K562 (cell line): ENCODE results near the gene CSRNP2. TPM values are rescaled to one million over a fixed set of nuclear protein-coding genes. Genes with fewer than 3 reads are reported as not detected.

Experiments used
- ATAC-seq: fragments of 200-7000 bp; cut with Tn5 transposase; 3 replicates; pipeline ENCODE4 v1.9.1; 2020; ENCODE audit warnings: moderate library complexity
- BruUV-seq: library from RNA; stranded (reverse); fragments of 400-500 nt; replicated peaks from 2 replicates; lab custom pipeline; 2021; lab: Mats Ljungman, UMichigan
- CTCF ChIA-PET: fragments of 300-600 bp; formaldehyde crosslinking; extraction: SDS; loops from one replicate; lab custom pipeline; 2021; ENCODE audit warnings: low intra/inter-chr PET ratio; lab: Yijun Ruan, JAX
- POLR2A ChIA-PET: fragments of 300-600, 350-650 bp; sonication (Branson Sonifier 250); formaldehyde crosslinking; extraction: SDS; loops from one replicate; lab custom pipeline; 2021; ENCODE audit warnings: antibody characterized with exemption, inconsistent platforms; lab: Yijun Ruan, JAX
- DNase-seq, 4 experiments: peaks; one replicate each; pipeline versions ENCODE4 v3.0.0 to v3.0.0-alpha.2; 2011 to 2018; ENCODE audit warnings: low spot score in 3 of 4, mixed read lengths in 3 of 4; ENCODE audit errors: extremely low read depth in 1 of 4
- FAIRE-seq: peaks from 2 replicates; lab custom pipeline; 2011; peaks lifted over from hg19 to GRCh38; lab: Jason Lieb, UNC
- H2AFZ ChIP-seq: 2 replicates; pipeline ENCODE4 v1.6.0; 2011; ENCODE audit warnings: low read depth, low read length, control low read depth, inconsistent platforms
- H3K27ac ChIP-seq: fragments of 200-600 bp; 3 replicates; pipeline ENCODE4 v1.8.0; 2011; ENCODE audit warnings: low read depth, mild to moderate bottlenecking, control low read depth, inconsistent platforms, low read length, moderate library complexity, mixed read lengths; ENCODE audit errors: extremely low read depth
- H3K27me3 ChIP-seq, 2 experiments: fragments of 300-600 bp in 1 of 2; 2 replicates in 1 of 2; 3 replicates in 1 of 2; pipeline versions ENCODE4 v1.6.0 to v1.8.0; 2011; ENCODE audit warnings: inconsistent platforms in 2 of 2, low read length in 2 of 2, mild to moderate bottlenecking in 1 of 2, mixed read lengths in 1 of 2, moderate library complexity in 1 of 2; ENCODE audit not compliant: control insufficient read depth in 2 of 2, insufficient read depth in 2 of 2
- H3K36me3 ChIP-seq: fragments of 300-600 bp; 3 replicates; pipeline ENCODE4 v1.8.0; 2011; ENCODE audit warnings: mild to moderate bottlenecking, low read length, inconsistent platforms; ENCODE audit not compliant: control insufficient read depth, insufficient read depth
- H3K4me1 ChIP-seq, 2 experiments: fragments of 200-600 bp in 1 of 2; replicated peaks in 1 of 2; 2 replicates in 1 of 2; 3 replicates in 1 of 2; pipeline versions ENCODE4 v1.5.1 to v1.8.0; 2011; ENCODE audit warnings: inconsistent platforms in 2 of 2, low read length in 2 of 2, mild to moderate bottlenecking in 1 of 2, mixed read lengths in 1 of 2, moderate library complexity in 1 of 2; ENCODE audit not compliant: control insufficient read depth in 2 of 2, insufficient read depth in 2 of 2
- H3K4me2 ChIP-seq: 2 replicates; pipeline ENCODE4 v1.6.1; 2011; ENCODE audit warnings: low read length, control low read depth, inconsistent platforms, mixed read lengths; ENCODE audit not compliant: insufficient read depth
- H3K4me3 ChIP-seq: fragments of 200-600 bp; sonication (generic), shearing (Covaris generic); 2 replicates; pipeline ENCODE4 v1.5.1; 2016; ENCODE audit warnings: control low read depth, inconsistent platforms
- H3K79me2 ChIP-seq: fragments of 200-600 bp; 3 replicates; pipeline ENCODE4 v1.8.0; 2011; ENCODE audit warnings: low read length, inconsistent platforms; ENCODE audit not compliant: control insufficient read depth, insufficient read depth
- H3K9ac ChIP-seq, 2 experiments: 2 replicates each; pipeline versions ENCODE4 v1.6.0 to v1.6.1; 2011; ENCODE audit warnings: low read depth in 2 of 2, low read length in 2 of 2, control low read depth in 1 of 2, inconsistent platforms in 1 of 2, mild to moderate bottlenecking in 1 of 2, mixed read lengths in 1 of 2; ENCODE audit not compliant: insufficient read depth in 1 of 2
- H3K9me1 ChIP-seq: one replicate; pipeline ENCODE4 v1.6.0; 2011; ENCODE audit warnings: inconsistent platforms, mild to moderate bottlenecking, low read length, moderate library complexity; ENCODE audit not compliant: control insufficient read depth, insufficient read depth
- H3K9me3 ChIP-seq: replicated peaks from 2 replicates; pipeline ENCODE4 v1.5.1; 2011; ENCODE audit warnings: low read depth, low read length, inconsistent platforms; ENCODE audit not compliant: control insufficient read depth, insufficient read depth
- H4K20me1 ChIP-seq: replicated peaks from 2 replicates; pipeline ENCODE4 v1.6.1; 2011; ENCODE audit warnings: low read length, inconsistent platforms, mixed read lengths; ENCODE audit not compliant: control insufficient read depth, insufficient read depth
- BCLAF1 ChIP-seq, 2 experiments: fragments of 450-650 bp in 1 of 2; IDR thresholded peaks; 2 replicates each; pipeline ENCODE4 v1.6.1; 2011 to 2017; ENCODE audit warnings: low read depth in 2 of 2, antibody characterized with exemption in 1 of 2, borderline replicate concordance in 1 of 2, low read length in 1 of 2, mild to moderate bottlenecking in 1 of 2, mixed read lengths in 1 of 2; ENCODE audit not compliant: control insufficient read depth in 1 of 2
- CREBBP ChIP-seq: IDR thresholded peaks from one replicate; pipeline ENCODE4 v1.6.1; 2012; ENCODE audit warnings: low read depth, mild to moderate bottlenecking, control low read depth, inconsistent platforms, low read length
- STAT5B ChIP-seq: fragments of 250-450 bp; sonication (Bioruptor Pico); IDR thresholded peaks from 2 replicates; pipeline ENCODE4 v1.8.0; 2021; ENCODE audit warnings: mild to moderate bottlenecking, inconsistent platforms
- ZNF175 ChIP-seq: fragments of 200-800 bp; sonication (Bioruptor generic); IDR thresholded peaks from 2 replicates; pipeline ENCODE4 v1.6.1; 2016; ENCODE audit warnings: low read depth, mild to moderate bottlenecking, missing genetic modification characterization, missing compliant biosample characterization
- ZNF717 ChIP-seq: fragments of 250-450 bp; sonication (Bioruptor Pico); IDR thresholded peaks from 2 replicates; pipeline ENCODE4 v1.5.0; 2021
- WGBS: fragments of 100-300 bp; shearing (Covaris generic); methylation state at CpG from one replicate; pipeline ENCODE4 v1.1.6; 2016; ENCODE audit warnings: low coverage, mixed read lengths; ENCODE audit not compliant: insufficient coverage; ENCODE audit errors: missing lambda C conversion rate; 5-methylcytosine and 5-hydroxymethylcytosine counted together
- in situ Hi-C: fragments of 300-500 bp; cut with MboI; formaldehyde crosslinking; loops from 4 replicates; pipeline ENCODE4 v1.15.0; 2018; ENCODE audit warnings: inconsistent platforms, mixed read lengths
- intact Hi-C: fragments of 100-400 bp; cut with micrococcal nuclease; formaldehyde crosslinking; loops from 2 replicates; pipeline ENCODE4 v1.14.2; 2022
- polyA plus RNA-seq, 8 experiments: library from polyadenylated mRNA; depleted of rRNA in 4 of 8; stranded (reverse) in 5 of 8; unstranded in 3 of 8; fragments of >200 nt; fragmentation: Nextera tagmentation in 2 of 8; fragmentation: Illumina TruSeq in 1 of 8; extraction: Ambion mirVana in 2 of 8; extraction: Trizol in 1 of 8; gene quantifications; 2 replicates each; pipeline versions ENCODE4 v1.2.1 to v1.2.3, GENCODE V29; 2011 to 2014; ENCODE audit warnings: inconsistent platforms in 1 of 8, missing spikeins in 1 of 8
- total RNA-seq, 7 experiments: library from RNA; depleted of rRNA in 6 of 7; stranded (reverse); fragments of >200 nt in 6 of 7; fragmentation: Illumina TruSeq in 2 of 7; extraction: Trizol in 2 of 7; gene quantifications; 2 replicates each; pipeline versions ENCODE4 v1.2.1 to v1.2.3, GENCODE V29; 2011 to 2021; ENCODE audit warnings: low replicate concordance in 1 of 7

CSRNP2 gene
- total and polyA plus RNA-seq, 9 of the 15 experiments (the other 6 are each of a cell fraction or from before 2014, with no cell fraction given) = 1.6 to 13.9 (median 5.9) TPM

- ChIA-PET POLR2A (no interaction called here), CTCF (no interaction called here)
- ATAC-seq (no peak), DNase-seq (no peak), FAIRE-seq (no peak)
- Histone ChIP-seq H3K27ac (no peak overlapping the region), H3K4me3 (no peak overlapping the region), H3K4me1 (peaks cover 0 to 3% of the 10 kb centered on the region in 2 experiments; a peak in 1 of 5 replicates), H3K4me2 (no peak overlapping the region), H3K9ac (no peak overlapping the region), H3K36me3 (peaks cover 12% of the 10 kb centered on the region; the same call in 2 of the 3 replicates), H3K79me2 (no peaks in the 10 kb centered on the region), H4K20me1 (no peaks in the 10 kb centered on the region; the same call in 1 of the 2 replicates), H2AFZ (no peak overlapping the region), H3K9me3 (no peaks in the 10 kb centered on the region), H3K27me3 (no peaks in the 10 kb centered on the region), H3K9me1 (no peaks in the 10 kb centered on the region)
- BruUV-seq = no TSS peak
- WGBS = 64% methylated on average over 2 of the region's 2 CpGs
- intact Hi-C loops = no loop called here
- TF ChIP-seq BCLAF1 (IDR thresholded peaks at IDR 0.05; ENCODE audit: borderline replicate concordance in 1 of 2, control insufficient read depth in 1 of 2, low read depth in 2 of 2, low read length in 1 of 2) = no peak
- TF ChIP-seq CREBBP = no peak
- TF ChIP-seq STAT5B = no peak
- TF ChIP-seq ZNF717 (CRISPR knock-in tag) = no peak
- no peak for TF ChIP-seq ZNF175 (CRISPR knock-in tag)
- in situ Hi-C loops = no loop called here
These were observed 42.9 kb upstream of the CSRNP2 start for GRCh38 chr12:51126297-51126696.
